RWPE1 (cell line): Measurements from ENCODE around the gene TBC1D8B.
"Not testable (repeated sequence)": the region's sequence is repeated elsewhere in the genome, so short reads cannot be mapped to it uniquely, and the experiment has no call there.

ENCODE experiments used
- CTCF ChIA-PET: fragments of 350-600 bp; sonication (Branson Sonifier 250); formaldehyde crosslinking; extraction: SDS; loops from one replicate; lab custom pipeline; 2021; lab: Yijun Ruan, JAX
- POLR2A ChIA-PET: fragments of 400-600 bp; formaldehyde crosslinking; extraction: SDS; loops from one replicate; lab custom pipeline; 2020; ENCODE audit warnings: antibody characterized with exemption; ENCODE audit not compliant: low non-redundant PET; lab: Yijun Ruan, JAX
- DNase-seq: peaks from one replicate; pipeline ENCODE4 v3.0.0; 2012; ENCODE audit warnings: low spot score
- H3K27ac ChIP-seq: fragments of 450-650 bp; 2 replicates; pipeline ENCODE4 v1.5.1; 2017
- CTCF ChIP-seq: fragments of 450-650 bp; conservative IDR thresholded peaks from 2 replicates; pipeline ENCODE4 v1.5.1; 2017; ENCODE audit warnings: low read depth, mild to moderate bottlenecking

The TBC1D8B gene

GRCh38 chrX:106791495-106791894 is 11.0 kb upstream of the TBC1D8B start:
- ChIA-PET POLR2A (no interaction called here), CTCF (interaction anchor here (0.7 to 1.0 kb wide), 2 partner anchors 118 to 172 kb away, joined by 3 to 4 read pairs; no protein-coding TSS in a partner anchor)
- no peak overlapping the region for H3K27ac ChIP-seq
- no peak for DNase-seq
- TF ChIP-seq CTCF: peak; percentile 12; the same call in 1 of the 2 replicates

- TF ChIP-seq CTCF: no peak
- no peak overlapping the region for H3K27ac ChIP-seq
- POLR2A ChIA-PET: no interaction called here
- peak; percentile 4 for DNase-seq
- CTCF ChIA-PET: interaction anchor here (0.6 to 0.7 kb wide), 2 partner anchors 1185 to 1833 kb away, joined by 3 to 5 read pairs; no protein-coding TSS in a partner anchor
Measured at GRCh38 chrX:106802063-106802387, 448 bp upstream of the TBC1D8B start.

GRCh38 chrX:106811131-106811910 is 8.8 kb downstream of the TBC1D8B start:
- CTCF ChIA-PET: no interaction called here
- no peak overlapping the region for H3K27ac ChIP-seq
- no peak for DNase-seq
- TF ChIP-seq CTCF: no peak
- POLR2A ChIA-PET: no interaction called here

GRCh38 chrX:106812930-106813329 is 10.5 kb downstream of the TBC1D8B start:
- H3K27ac ChIP-seq, CTCF ChIA-PET, DNase-seq, POLR2A ChIA-PET: not testable (repeated sequence)

GRCh38 chrX:106814093-106814492 is 11.6 kb downstream of the TBC1D8B start:
- H3K27ac ChIP-seq, DNase-seq, POLR2A ChIA-PET, CTCF ChIA-PET: not testable (repeated sequence)

- CTCF ChIA-PET: interaction anchor here (0.6 kb wide), 2 partner anchors 136 to 268 kb away, joined by 3 read pairs; no protein-coding TSS in a partner anchor
- TF ChIP-seq CTCF: no peak; the same call in 1 of the 2 replicates
- POLR2A ChIA-PET: no interaction called here
- peak; percentile 3 for DNase-seq
- H3K27ac ChIP-seq: no peak overlapping the region
Measured at GRCh38 chrX:106862972-106863688, 60.7 kb downstream of the TBC1D8B start.

- POLR2A ChIA-PET: no interaction called here
- TF ChIP-seq CTCF: no peak
- CTCF ChIA-PET: interaction anchor here (0.6 kb wide), 2 partner anchors 136 to 269 kb away, joined by 3 read pairs; no protein-coding TSS in a partner anchor
- H3K27ac ChIP-seq: no peak overlapping the region
- DNase-seq: no peak
Measured at GRCh38 chrX:106863697-106864096, 61.2 kb downstream of the TBC1D8B start.

GRCh38 chrX:106872796-106873195 is 70.3 kb downstream of the TBC1D8B start:
- CTCF ChIA-PET, H3K27ac ChIP-seq, POLR2A ChIA-PET, DNase-seq: not testable (repeated sequence)
